Stomach smooth muscle (tissue), 2 donors: Measurements from ENCODE around the gene ARL3.
A peak's percentile ranks its signal among the peaks of the same experiment; 100 is the strongest.
"Not testable (repeated sequence)": the region's sequence is repeated elsewhere in the genome, so short reads cannot be mapped to it uniquely, and the experiment has no call there.

Experiments
- H3K27ac ChIP-seq: one replicate; pipeline ENCODE4 v1.7.0; 2013; ENCODE audit warnings: mild to moderate bottlenecking, low read length, inconsistent platforms
- H3K27me3 ChIP-seq, 2 donors: one replicate each; pipeline ENCODE4 v1.7.0; 2013; ENCODE audit warnings: low read length in 2 of 2; ENCODE audit not compliant: insufficient read depth in 2 of 2, control insufficient read depth in 1 of 2
- H3K36me3 ChIP-seq, 2 donors: one replicate each; pipeline ENCODE4 v1.7.0; 2013; ENCODE audit warnings: low read length in 2 of 2; ENCODE audit not compliant: control insufficient read depth in 2 of 2, insufficient read depth in 2 of 2
- H3K4me1 ChIP-seq: one replicate; pipeline ENCODE4 v1.7.0; 2013; ENCODE audit warnings: low read length; ENCODE audit not compliant: control insufficient read depth, insufficient read depth
- H3K4me3 ChIP-seq, 2 donors: one replicate each; pipeline ENCODE4 v1.7.0; 2013; ENCODE audit warnings: low read length in 2 of 2
- H3K9ac ChIP-seq, 2 donors: one replicate each; pipeline ENCODE4 v1.7.0; 2013; ENCODE audit warnings: low read length in 2 of 2, mild to moderate bottlenecking in 1 of 2
- H3K9me3 ChIP-seq, 2 donors: one replicate each; pipeline ENCODE4 v1.7.0; 2013; ENCODE audit warnings: low read length in 2 of 2; ENCODE audit not compliant: control insufficient read depth in 2 of 2
- donor health status: healthy.
- donor health status: Pancreatic carcinoma.

Gene ARL3

DNA sequence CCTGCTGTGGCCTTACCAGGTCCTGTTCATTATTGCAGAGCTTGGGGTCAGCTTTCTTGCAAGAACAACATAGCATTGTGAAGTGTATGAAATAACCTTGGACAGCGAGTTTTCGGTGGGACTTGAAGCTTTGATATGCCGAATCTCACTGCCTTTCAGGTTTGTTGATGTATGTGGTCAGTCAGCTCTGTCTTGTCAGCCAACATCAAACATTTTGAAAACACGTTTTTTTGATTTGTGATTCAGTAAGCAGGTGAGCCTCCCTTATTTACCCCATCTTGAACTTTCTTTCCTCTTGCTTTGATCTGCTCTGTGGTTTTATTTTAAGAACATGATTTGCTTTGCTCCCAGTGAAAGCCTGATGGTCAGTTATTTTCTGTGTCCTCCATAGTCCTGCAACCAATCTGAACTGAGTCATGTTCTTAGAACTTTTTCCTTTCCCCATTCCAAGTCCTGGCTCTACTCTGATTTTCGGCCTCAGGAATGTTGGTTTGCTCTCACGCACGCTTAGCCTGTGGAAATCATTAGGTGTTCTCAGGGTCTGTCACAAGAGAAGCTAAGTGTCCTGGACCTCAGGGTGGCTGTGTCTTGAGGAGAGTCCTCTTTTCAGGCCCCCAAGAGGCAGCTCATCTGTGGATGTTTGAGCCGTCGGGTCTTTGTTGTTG lies 38.2 kb upstream of the ARL3 start:
- Histone ChIP-seq H3K27ac (peak overlapping the region; percentile 83), H3K4me1 (peaks cover 20% of the 10 kb centered on the region), H3K27me3 (no peaks in the 10 kb centered on the region), H3K36me3 (no peaks in the 10 kb centered on the region), H3K4me3 (peak overlapping the region; percentile 22 to 44), H3K9me3 (no peaks in the 10 kb centered on the region), H3K9ac (no peak overlapping the region)

GRCh38 chr10:102745157-102745556 lies 31.0 kb upstream of the ARL3 start:
- Histone ChIP-seq H3K9ac (peak overlapping the region; percentile 97 to 98), H3K4me3 (peak overlapping the region; percentile 98 to 100), H3K27me3 (no peaks in the 10 kb centered on the region), H3K4me1 (peaks cover 8% of the 10 kb centered on the region), H3K36me3 (no peaks in the 10 kb centered on the region), H3K27ac (peak overlapping the region; percentile 88), H3K9me3 (no peaks in the 10 kb centered on the region)

DNA sequence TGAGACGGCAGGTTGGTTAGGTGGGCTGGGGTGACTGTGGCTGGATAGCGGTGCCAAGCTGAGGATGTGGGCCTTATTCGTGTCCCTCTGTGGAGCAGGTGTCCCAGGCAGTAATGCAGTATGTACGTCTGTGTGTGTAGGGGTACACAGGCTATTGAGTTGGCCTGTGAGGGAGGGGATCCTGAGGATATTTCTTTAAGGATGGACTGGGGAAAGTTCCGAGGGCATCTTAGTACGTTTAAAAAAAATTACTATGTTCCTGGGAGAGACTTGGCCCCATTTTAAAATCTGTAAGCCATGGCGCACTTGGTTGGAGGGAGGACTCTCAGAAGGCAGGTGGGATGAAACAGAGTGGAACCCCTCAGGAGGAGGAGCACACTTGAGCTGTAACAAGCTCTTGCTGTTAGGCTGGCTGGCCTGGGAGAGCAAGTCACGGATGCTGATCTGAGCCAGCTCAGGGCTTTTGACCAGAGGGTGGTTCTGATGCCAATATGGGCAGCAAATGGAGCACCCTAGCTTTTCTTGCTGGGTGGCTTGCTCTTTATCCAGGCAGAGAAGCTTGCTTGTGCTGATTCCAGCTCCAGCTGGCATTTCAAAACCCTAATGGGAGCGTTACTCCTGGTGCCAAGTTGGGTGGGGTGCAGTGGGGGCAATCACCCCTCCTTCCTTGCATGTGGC lies 30.3 kb upstream of the ARL3 start:
- Histone ChIP-seq H3K9ac (peak overlapping the region; percentile 97 to 98), H3K9me3 (no peaks in the 10 kb centered on the region), H3K4me1 (peaks cover 8% of the 10 kb centered on the region)

GRCh38 chr10:102743588-102744373 lies 29.6 kb upstream of the ARL3 start, which contains the start of gene WBP1L:
Gene WBP1L, plus strand, starts transcription at chr10:102743948. Its CDS starts 106 bp downstream, at chr10:102744054.
- Histone ChIP-seq H3K36me3 (no peaks in the 10 kb centered on the region), H3K27ac (peak within 1 kb of the TSS; percentile 88), H3K4me1 (peaks cover 8% of the 10 kb centered on the region), H3K4me3 (peak within 1 kb of the TSS; percentile 98 to 100), H3K27me3 (no peaks in the 10 kb centered on the region), H3K9ac (peak within 1 kb of the TSS; percentile 97 to 98), H3K9me3 (no peaks in the 10 kb centered on the region)

More for the DNA sequence above, 30.3 kb upstream of the ARL3 start:
- no peaks in the 10 kb centered on the region for H3K36me3 ChIP-seq
- peak overlapping the region; percentile 88 for H3K27ac ChIP-seq
- no peaks in the 10 kb centered on the region for H3K27me3 ChIP-seq
- peak overlapping the region; percentile 98 to 100 for H3K4me3 ChIP-seq

DNA sequence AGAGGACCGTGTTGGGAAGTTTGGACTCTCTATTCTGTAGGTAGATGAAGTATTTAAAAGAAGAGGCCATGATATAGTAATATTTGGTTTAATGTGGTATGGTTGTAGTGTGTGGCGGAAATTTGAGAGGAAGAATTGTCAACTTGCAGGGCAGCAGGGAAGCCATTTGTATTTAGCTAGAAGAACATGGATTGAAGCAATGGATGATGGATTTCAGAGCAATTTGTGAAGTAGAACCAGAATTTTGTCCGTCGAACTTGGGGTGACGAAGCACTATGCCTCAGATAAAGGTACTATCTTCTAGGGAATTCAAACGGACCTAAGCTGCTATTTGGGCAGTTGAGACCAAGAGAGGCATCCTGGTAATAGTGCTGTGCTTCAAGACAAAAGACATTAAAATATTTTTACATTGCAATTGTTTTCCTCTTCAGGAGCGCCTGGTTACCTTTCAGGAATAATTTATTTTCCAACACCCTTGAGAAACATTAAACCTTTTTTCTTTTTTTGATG lies 28.9 kb upstream of the ARL3 start:
- H3K27ac ChIP-seq = no peak overlapping the region
- H3K4me3 ChIP-seq = peak overlapping the region; percentile 65 to 100
- H3K9ac ChIP-seq = no peak overlapping the region

GRCh38 chr10:102742313-102742712 lies 28.1 kb upstream of the ARL3 start:
- not testable (repeated sequence) for H3K4me3 ChIP-seq, H3K27me3 ChIP-seq, H3K4me1 ChIP-seq, H3K9me3 ChIP-seq, H3K36me3 ChIP-seq, H3K9ac ChIP-seq, H3K27ac ChIP-seq

More for the DNA sequence above, 28.9 kb upstream of the ARL3 start:
- Histone ChIP-seq H3K27me3 (no peaks in the 10 kb centered on the region), H3K9me3 (no peaks in the 10 kb centered on the region), H3K4me1 (peaks cover 8% of the 10 kb centered on the region), H3K36me3 (no peaks in the 10 kb centered on the region)

DNA sequence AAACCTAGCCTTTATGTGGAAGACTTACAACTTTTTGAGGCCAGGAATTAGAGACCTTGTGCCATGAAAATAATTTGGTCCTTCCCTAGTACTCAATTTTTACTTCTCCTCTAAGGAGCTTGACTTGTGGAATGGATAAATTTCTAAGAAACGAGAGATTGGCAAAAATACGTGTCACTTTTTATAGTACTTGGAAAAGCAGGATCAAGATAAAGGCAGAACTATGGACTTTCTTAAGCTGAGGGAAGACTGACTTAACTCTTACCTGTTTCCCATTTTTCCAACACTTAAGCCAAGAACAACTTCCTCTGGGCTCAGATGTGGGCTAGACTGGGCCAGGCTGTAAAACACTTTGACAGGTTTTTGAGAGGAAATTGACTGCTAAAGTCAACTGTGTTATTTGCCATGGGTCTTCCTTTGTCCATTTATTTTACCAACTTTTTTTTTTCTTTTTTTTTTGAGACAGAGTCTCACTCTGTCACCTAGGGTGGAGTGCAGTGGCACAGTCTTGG lies 27.6 kb upstream of the ARL3 start:
- Histone ChIP-seq H3K9ac (no peak overlapping the region), H3K27ac (no peak overlapping the region), H3K27me3 (no peaks in the 10 kb centered on the region), H3K4me3 (no peak overlapping the region), H3K36me3 (no peaks in the 10 kb centered on the region), H3K4me1 (peaks cover 8% of the 10 kb centered on the region), H3K9me3 (no peaks in the 10 kb centered on the region)

- H3K9ac ChIP-seq = no peak overlapping the region
- H3K4me1 ChIP-seq = peaks cover 10% of the 10 kb centered on the region
- no peaks in the 10 kb centered on the region for H3K27me3 ChIP-seq
- no peaks in the 10 kb centered on the region for H3K9me3 ChIP-seq
- no peak overlapping the region for H3K27ac ChIP-seq
- no peaks in the 10 kb centered on the region for H3K36me3 ChIP-seq
- no peak overlapping the region for H3K4me3 ChIP-seq
Measured at GRCh38 chr10:102740229-102740628, 26.0 kb upstream of the ARL3 start.

DNA sequence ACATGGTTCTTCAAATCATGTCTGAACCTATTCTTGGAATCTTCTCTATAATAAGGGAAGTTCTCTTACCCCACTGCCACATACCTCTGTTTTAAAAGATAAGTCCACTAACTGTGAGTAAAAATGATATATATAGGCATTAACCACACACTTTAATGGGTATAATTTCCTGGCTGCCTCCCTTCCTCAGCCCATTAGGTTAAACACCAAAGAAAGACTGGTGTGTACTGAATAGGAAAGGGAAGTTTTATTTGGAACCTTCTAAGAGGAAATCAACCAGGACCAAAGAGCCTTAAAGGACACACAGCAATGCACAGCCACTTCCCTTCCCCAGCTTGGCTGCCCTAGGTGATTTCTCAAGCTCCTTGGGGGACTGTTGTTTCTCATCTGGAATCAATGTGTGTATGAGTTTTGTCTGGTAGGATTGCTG lies 24.5 kb upstream of the ARL3 start:
- Histone ChIP-seq H3K27ac (no peak overlapping the region), H3K4me3 (no peak overlapping the region), H3K4me1 (peaks cover 7% of the 10 kb centered on the region), H3K9me3 (no peaks in the 10 kb centered on the region), H3K9ac (peak overlapping the region in 1 of 2 donors; percentile 13), H3K36me3 (peaks cover 0 to 3% of the 10 kb centered on the region in 2 donors), H3K27me3 (no peaks in the 10 kb centered on the region)

DNA sequence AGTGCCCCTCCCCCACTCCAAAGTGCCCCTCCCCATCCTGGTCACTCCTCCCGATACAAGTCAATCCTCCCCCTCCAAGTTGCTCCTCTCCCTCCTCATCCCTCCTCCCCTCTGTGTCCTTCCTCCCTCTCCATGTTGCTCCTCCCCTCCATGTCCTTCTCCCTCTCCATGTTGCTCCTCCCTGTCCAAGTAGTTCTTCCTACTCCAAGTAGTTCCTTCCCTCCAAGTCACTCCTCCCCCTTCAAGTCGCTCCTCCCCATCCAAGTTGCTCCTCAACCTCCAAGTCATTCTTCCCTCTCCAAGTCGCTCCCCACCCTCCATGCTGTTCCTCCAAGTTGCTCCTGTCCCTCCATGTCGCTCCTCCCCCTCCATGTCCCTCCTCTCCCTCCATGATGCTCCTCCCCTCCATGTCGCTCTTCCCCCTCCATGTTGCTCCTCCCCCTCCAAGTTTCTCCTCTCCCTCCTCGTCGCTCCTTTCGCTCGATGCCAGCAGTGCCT lies 20.9 kb upstream of the ARL3 start:
- no peaks in the 10 kb centered on the region for H3K9me3 ChIP-seq
- H3K36me3 ChIP-seq = peaks cover 3 to 12% of the 10 kb centered on the region in 2 donors
- no peaks in the 10 kb centered on the region for H3K27me3 ChIP-seq
- no peak overlapping the region for H3K9ac ChIP-seq
- no peak overlapping the region for H3K27ac ChIP-seq
- H3K4me1 ChIP-seq = peaks cover 2% of the 10 kb centered on the region
- H3K4me3 ChIP-seq = no peak overlapping the region
